Osteocyte (in vitro differentiated cells): ENCODE data around the gene EFNA5. TPM values are rescaled to one million over a fixed set of nuclear protein-coding genes. Genes with fewer than 3 reads are reported as not detected.

Source experiments
- DNase-seq: peaks from one replicate; pipeline ENCODE4 v3.0.0; 2021; ENCODE audit warnings: mixed read lengths; ENCODE audit not compliant: unreplicated experiment; ENCODE audit errors: extremely low spot score
- H3K27ac Mint-ChIP-seq: one replicate; pipeline ENCODE4 v1.8.0; 2021; ENCODE audit warnings: mild to moderate bottlenecking, mixed read lengths; ENCODE audit not compliant: unreplicated experiment
- H3K27me3 Mint-ChIP-seq: one replicate; pipeline ENCODE4 v1.8.0; 2021; ENCODE audit warnings: mixed read lengths; ENCODE audit not compliant: unreplicated experiment
- H3K36me3 Mint-ChIP-seq: one replicate; pipeline ENCODE4 v1.8.0; 2021; ENCODE audit warnings: mixed read lengths; ENCODE audit not compliant: unreplicated experiment
- H3K4me1 Mint-ChIP-seq: one replicate; pipeline ENCODE4 v1.8.0; 2021; ENCODE audit warnings: mixed read lengths; ENCODE audit not compliant: unreplicated experiment
- H3K4me3 Mint-ChIP-seq: one replicate; pipeline ENCODE4 v1.8.0; 2021; ENCODE audit warnings: mild to moderate bottlenecking, moderate library complexity, mixed read lengths; ENCODE audit not compliant: unreplicated experiment
- H3K9me3 Mint-ChIP-seq: one replicate; pipeline ENCODE4 v1.8.0; 2021; ENCODE audit warnings: mixed read lengths; ENCODE audit not compliant: unreplicated experiment
- CTCF ChIP-seq: fragments of 200-600 bp; sonication (generic); IDR thresholded peaks from 2 replicates; pipeline ENCODE4 v1.5.0; 2021; ENCODE audit warnings: antibody characterized with exemption, mild to moderate bottlenecking, moderate library complexity
- total RNA-seq: library from RNA; stranded (reverse); gene quantifications from 2 replicates; pipeline ENCODE4 v1.2.1, GENCODE V29; 2021

Gene EFNA5
- total RNA-seq, 1 donor from 2014 or later, result 34.2 TPM

GRCh38 chr5:107467137-107467932 is 203.4 kb downstream of the EFNA5 start:
- Mint-ChIP-seq H3K27ac (no peak overlapping the region), H3K27me3 (no peaks in the 10 kb centered on the region), H3K9me3 (no peaks in the 10 kb centered on the region), H3K4me1 (peaks cover 49% of the 10 kb centered on the region), H3K36me3 (no peaks in the 10 kb centered on the region), H3K4me3 (no peak overlapping the region)
- no peak for DNase-seq
- no peak for TF ChIP-seq CTCF

GRCh38 chr5:107466233-107466769 is 204.4 kb downstream of the EFNA5 start:
- H3K4me1 Mint-ChIP-seq, result peaks cover 56% of the 10 kb centered on the region
- H3K36me3 Mint-ChIP-seq, result no peaks in the 10 kb centered on the region
- H3K27ac Mint-ChIP-seq, result no peak overlapping the region
- DNase-seq, result no peak
- no peaks in the 10 kb centered on the region for H3K9me3 Mint-ChIP-seq
- H3K4me3 Mint-ChIP-seq, result no peak overlapping the region
- TF ChIP-seq CTCF, result no peak
- H3K27me3 Mint-ChIP-seq, result no peaks in the 10 kb centered on the region

GRCh38 chr5:107464876-107465275 is 205.9 kb downstream of the EFNA5 start:
- peak overlapping the region; percentile 56 for H3K27ac Mint-ChIP-seq

GRCh38 chr5:107464416-107464815 is 206.3 kb downstream of the EFNA5 start:
- H3K9me3 Mint-ChIP-seq, result peaks cover 2% of the 10 kb centered on the region
- DNase-seq, result no peak
- no peak overlapping the region for H3K4me3 Mint-ChIP-seq
- TF ChIP-seq CTCF, result no peak
- H3K36me3 Mint-ChIP-seq, result peaks cover 1% of the 10 kb centered on the region
- peaks cover 60% of the 10 kb centered on the region for H3K4me1 Mint-ChIP-seq
- H3K27me3 Mint-ChIP-seq, result no peaks in the 10 kb centered on the region
- H3K27ac Mint-ChIP-seq, result peak overlapping the region; percentile 56

More at GRCh38 chr5:107464876-107465275, 205.9 kb downstream of the EFNA5 start:
- no peaks in the 10 kb centered on the region for H3K9me3 Mint-ChIP-seq
- no peak overlapping the region for H3K4me3 Mint-ChIP-seq
- no peak for DNase-seq
- peaks cover 63% of the 10 kb centered on the region for H3K4me1 Mint-ChIP-seq
- TF ChIP-seq CTCF, result no peak
- H3K27me3 Mint-ChIP-seq, result no peaks in the 10 kb centered on the region
- no peaks in the 10 kb centered on the region for H3K36me3 Mint-ChIP-seq

GRCh38 chr5:107463731-107464130 is 207.0 kb downstream of the EFNA5 start:
- no peak overlapping the region for H3K4me3 Mint-ChIP-seq
- TF ChIP-seq CTCF, result no peak
- peaks cover 56% of the 10 kb centered on the region for H3K4me1 Mint-ChIP-seq
- peaks cover 4% of the 10 kb centered on the region for H3K9me3 Mint-ChIP-seq
- H3K27me3 Mint-ChIP-seq, result no peaks in the 10 kb centered on the region
- H3K27ac Mint-ChIP-seq, result no peak overlapping the region
- no peak for DNase-seq
- H3K36me3 Mint-ChIP-seq, result peaks cover 4% of the 10 kb centered on the region
